ENCODE results near the gene ARMH2.

DNA sequence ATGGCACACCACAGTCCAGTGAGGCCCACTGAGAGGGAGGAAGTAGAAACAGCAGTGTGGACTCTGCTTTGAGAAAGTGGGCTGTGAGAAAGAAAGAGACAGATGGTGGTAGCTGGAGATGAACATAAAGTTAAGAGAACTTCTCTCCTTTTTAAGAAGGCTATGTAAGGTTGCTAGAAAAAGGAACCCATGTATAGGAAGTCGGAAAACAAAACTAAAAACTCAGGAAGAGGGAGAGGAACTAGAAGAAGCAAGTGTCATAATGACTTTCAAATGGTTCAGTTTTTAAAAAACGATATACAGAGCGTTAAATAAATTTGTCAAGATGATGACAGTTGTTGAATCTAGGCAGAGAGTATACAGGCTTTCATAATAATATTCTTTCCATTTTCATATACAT lies 49.4 kb downstream of the ARMH2 start:
- no peak for TF ChIP-seq ISL1 (CRISPR knock-in tag; IDR thresholded peaks at IDR 0.05)
- no peak for TF ChIP-seq ESRRG (CRISPR knock-in tag; IDR thresholded peaks at IDR 0.05)
- no peak for TF ChIP-seq RARB (CRISPR knock-in tag; IDR thresholded peaks at IDR 0.05)
- TF ChIP-seq, protein P1, sequence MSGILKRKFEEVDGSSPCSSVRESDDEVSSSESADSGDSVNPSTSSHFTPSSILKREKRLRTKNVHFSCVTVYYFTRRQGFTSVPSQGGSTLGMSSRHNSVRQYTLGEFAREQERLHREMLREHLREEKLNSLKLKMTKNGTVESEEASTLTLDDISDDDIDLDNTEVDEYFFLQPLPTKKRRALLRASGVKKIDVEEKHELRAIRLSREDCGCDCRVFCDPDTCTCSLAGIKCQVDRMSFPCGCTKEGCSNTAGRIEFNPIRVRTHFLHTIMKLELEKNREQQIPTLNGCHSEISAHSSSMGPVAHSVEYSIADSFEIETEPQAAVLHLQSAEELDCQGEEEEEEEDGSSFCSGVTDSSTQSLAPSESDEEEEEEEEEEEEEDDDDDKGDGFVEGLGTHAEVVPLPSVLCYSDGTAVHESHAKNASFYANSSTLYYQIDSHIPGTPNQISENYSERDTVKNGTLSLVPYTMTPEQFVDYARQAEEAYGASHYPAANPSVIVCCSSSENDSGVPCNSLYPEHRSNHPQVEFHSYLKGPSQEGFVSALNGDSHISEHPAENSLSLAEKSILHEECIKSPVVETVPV (CRISPR knock-in tag; IDR thresholded peaks at IDR 0.05): no peak
- TF ChIP-seq ZFP3 (CRISPR knock-in tag; IDR thresholded peaks at IDR 0.05): no peak
- no peak for TF ChIP-seq BACH2 (CRISPR knock-in tag; IDR thresholded peaks at IDR 0.05; ENCODE audit: borderline replicate concordance)
- no peak for TF ChIP-seq CSDC2 (CRISPR knock-in tag; IDR thresholded peaks at IDR 0.05)

All from SK-N-SH treated with all-trans-retinoic acid at 6 μM for 48 hours (cell line).